Gastroesophageal sphincter (tissue), 3 donors: Measurements from ENCODE around the gene RGSL1.

Experiments
- EP300 ChIP-seq: sonication (generic); formaldehyde crosslinking; IDR thresholded peaks from one replicate; pipeline ENCODE4 v1.6.1; 2017; ENCODE audit warnings: antibody characterized with exemption, mild to moderate bottlenecking
- POLR2A ChIP-seq, 2 donors: fragments of 450-650 bp; IDR thresholded peaks; one replicate each; pipeline ENCODE4 v1.6.1; 2017; ENCODE audit warnings: antibody characterized with exemption in 2 of 2, mild to moderate bottlenecking in 2 of 2, moderate library complexity in 1 of 2
- POLR2AphosphoS5 ChIP-seq: sonication (generic); formaldehyde crosslinking; IDR thresholded peaks from one replicate; pipeline ENCODE4 v1.6.1; 2017; ENCODE audit warnings: antibody characterized with exemption
- TF ChIP-seq, protein P1 (sequence below), 4 experiments: fragments of 200-600 bp in 2 of 4; fragments of 450-650 bp in 2 of 4; sonication (generic) in 1 of 4; IDR thresholded peaks; one replicate each; pipeline ENCODE4 v1.5.1; 2017 to 2019; ENCODE audit warnings: antibody characterized with exemption in 4 of 4, mild to moderate bottlenecking in 2 of 4, moderate library complexity in 2 of 4

DNA sequence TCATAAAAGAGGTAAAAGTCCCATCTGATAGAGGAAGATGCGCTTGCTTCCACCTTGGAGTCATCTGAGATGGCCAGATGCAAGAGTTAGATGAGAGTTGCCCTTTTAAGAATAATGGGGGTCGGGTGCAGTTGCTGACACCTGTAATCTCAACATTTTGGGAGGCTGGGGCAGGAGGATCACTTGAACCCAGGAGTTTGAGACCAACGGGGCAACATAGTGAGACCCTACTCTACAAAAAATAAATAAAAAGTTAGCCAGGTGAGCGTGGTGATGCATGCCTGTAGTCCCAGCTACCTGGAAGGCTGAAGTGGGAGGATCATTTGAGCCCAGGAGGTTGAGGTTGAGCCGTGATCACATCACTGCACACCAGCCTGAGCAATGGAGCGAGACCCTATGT is 36.0 kb upstream of the RGSL1 start:
- TF ChIP-seq POLR2AphosphoS5 (no peak), EP300 (no peak), POLR2A (IDR thresholded peaks at IDR 0.05) (no peak)
- TF ChIP-seq, protein P1, sequence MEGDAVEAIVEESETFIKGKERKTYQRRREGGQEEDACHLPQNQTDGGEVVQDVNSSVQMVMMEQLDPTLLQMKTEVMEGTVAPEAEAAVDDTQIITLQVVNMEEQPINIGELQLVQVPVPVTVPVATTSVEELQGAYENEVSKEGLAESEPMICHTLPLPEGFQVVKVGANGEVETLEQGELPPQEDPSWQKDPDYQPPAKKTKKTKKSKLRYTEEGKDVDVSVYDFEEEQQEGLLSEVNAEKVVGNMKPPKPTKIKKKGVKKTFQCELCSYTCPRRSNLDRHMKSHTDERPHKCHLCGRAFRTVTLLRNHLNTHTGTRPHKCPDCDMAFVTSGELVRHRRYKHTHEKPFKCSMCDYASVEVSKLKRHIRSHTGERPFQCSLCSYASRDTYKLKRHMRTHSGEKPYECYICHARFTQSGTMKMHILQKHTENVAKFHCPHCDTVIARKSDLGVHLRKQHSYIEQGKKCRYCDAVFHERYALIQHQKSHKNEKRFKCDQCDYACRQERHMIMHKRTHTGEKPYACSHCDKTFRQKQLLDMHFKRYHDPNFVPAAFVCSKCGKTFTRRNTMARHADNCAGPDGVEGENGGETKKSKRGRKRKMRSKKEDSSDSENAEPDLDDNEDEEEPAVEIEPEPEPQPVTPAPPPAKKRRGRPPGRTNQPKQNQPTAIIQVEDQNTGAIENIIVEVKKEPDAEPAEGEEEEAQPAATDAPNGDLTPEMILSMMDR (IDR thresholded peaks at IDR 0.05) = no peak
